Liver (tissue), 9 donors: ENCODE data around the gene P3H2. TPM values are rescaled to one million over a fixed set of nuclear protein-coding genes. Genes with fewer than 3 reads are reported as not detected.

Experiments
- DNase-seq: peaks from one replicate; pipeline ENCODE4 v3.0.0-alpha.2; 2017; ENCODE audit warnings: low spot score
- H3K27ac ChIP-seq, 2 donors: one replicate each; pipeline ENCODE4 v1.7.0; 2013; ENCODE audit warnings: inconsistent platforms in 2 of 2, low read length in 2 of 2, control low read depth in 1 of 2, low read depth in 1 of 2, mild to moderate bottlenecking in 1 of 2
- H3K27me3 ChIP-seq, 4 donors: one replicate each; pipeline versions ENCODE4 v1.6.1 to v1.7.0; 2013; ENCODE audit warnings: low read length in 3 of 4, inconsistent platforms in 1 of 4, mild to moderate bottlenecking in 1 of 4, moderate library complexity in 1 of 4; ENCODE audit not compliant: control insufficient read depth in 4 of 4, insufficient read depth in 4 of 4
- H3K36me3 ChIP-seq, 4 donors: one replicate each; pipeline versions ENCODE4 v1.6.1 to v1.7.0; 2013; ENCODE audit warnings: low read length in 3 of 4, mild to moderate bottlenecking in 3 of 4, low read depth in 1 of 4, moderate library complexity in 1 of 4; ENCODE audit not compliant: control insufficient read depth in 4 of 4, insufficient read depth in 3 of 4
- H3K4me1 ChIP-seq, 4 donors: one replicate each; pipeline versions ENCODE4 v1.6.1 to v1.7.0; 2013; ENCODE audit warnings: low read length in 3 of 4, mild to moderate bottlenecking in 3 of 4, moderate library complexity in 1 of 4; ENCODE audit not compliant: control insufficient read depth in 4 of 4, insufficient read depth in 4 of 4
- H3K4me3 ChIP-seq, 3 donors: one replicate each; pipeline versions ENCODE4 v1.6.1 to v1.7.0; 2013; ENCODE audit warnings: low read length in 3 of 3, control low read depth in 1 of 3, low read depth in 1 of 3, mild to moderate bottlenecking in 1 of 3
- H3K9ac ChIP-seq, 2 donors: one replicate each; pipeline ENCODE4 v1.7.0; 2013; ENCODE audit warnings: low read length in 2 of 2, mild to moderate bottlenecking in 2 of 2, moderate library complexity in 2 of 2, control low read depth in 1 of 2, low read depth in 1 of 2
- H3K9me3 ChIP-seq, 4 donors: one replicate each; pipeline versions ENCODE4 v1.6.1 to v1.7.0; 2013; ENCODE audit warnings: low read length in 3 of 4; ENCODE audit not compliant: control insufficient read depth in 4 of 4
- ATF3 ChIP-seq: IDR thresholded peaks from 2 replicates; pipeline ENCODE4 v1.6.1; 2016; ENCODE audit warnings: antibody characterized with exemption
- CTCF ChIP-seq: fragments of 150-350 bp; IDR thresholded peaks from 2 replicates; pipeline ENCODE4 v1.5.1; 2017; ENCODE audit warnings: improper control_type of control experiment, low read depth, low read length; ENCODE audit not compliant: missing input control
- FOXA1 ChIP-seq: IDR thresholded peaks from 2 replicates; pipeline ENCODE4 v1.6.1; 2016; ENCODE audit warnings: antibody characterized with exemption
- FOXA2 ChIP-seq: IDR thresholded peaks from 2 replicates; pipeline ENCODE4 v1.6.1; 2016; ENCODE audit warnings: antibody characterized with exemption
- GABPA ChIP-seq, 2 donors: IDR thresholded peaks in 1 of 2; conservative IDR thresholded peaks in 1 of 2; 2 replicates each; pipeline ENCODE4 v1.6.1; 2016; ENCODE audit warnings: antibody characterized with exemption in 2 of 2, mild to moderate bottlenecking in 1 of 2, moderate library complexity in 1 of 2
- HNF4A ChIP-seq, 2 donors: conservative IDR thresholded peaks; 2 replicates each; pipeline ENCODE4 v1.6.1; 2016; ENCODE audit warnings: antibody characterized with exemption in 2 of 2, mild to moderate bottlenecking in 2 of 2
- HNF4G ChIP-seq: IDR thresholded peaks from 2 replicates; pipeline ENCODE4 v1.6.1; 2016; ENCODE audit warnings: antibody characterized with exemption
- NR2F2 ChIP-seq: IDR thresholded peaks from 2 replicates; pipeline ENCODE4 v1.6.1; 2016; ENCODE audit warnings: antibody characterized with exemption
- RAD21 ChIP-seq, 2 donors: IDR thresholded peaks; 2 replicates each; pipeline ENCODE4 v1.6.1; 2016; ENCODE audit warnings: antibody characterized with exemption in 2 of 2, mild to moderate bottlenecking in 2 of 2
- RXRA ChIP-seq, 2 donors: IDR thresholded peaks; 2 replicates each; pipeline ENCODE4 v1.6.1; 2017 to 2018; ENCODE audit warnings: antibody characterized with exemption in 2 of 2, mild to moderate bottlenecking in 1 of 2
- SP1 ChIP-seq: IDR thresholded peaks from 2 replicates; pipeline ENCODE4 v1.6.1; 2018; ENCODE audit warnings: antibody characterized with exemption, mild to moderate bottlenecking
- TAF1 ChIP-seq: conservative IDR thresholded peaks from 2 replicates; pipeline ENCODE4 v1.6.1; 2016; ENCODE audit warnings: antibody characterized with exemption, mild to moderate bottlenecking
- YY1 ChIP-seq: IDR thresholded peaks from 2 replicates; pipeline ENCODE4 v1.6.1; 2016; ENCODE audit warnings: antibody characterized with exemption, mild to moderate bottlenecking
- ZBTB33 ChIP-seq: IDR thresholded peaks from 2 replicates; pipeline ENCODE4 v1.6.1; 2016; ENCODE audit warnings: antibody characterized with exemption
- WGBS: extraction: QIAGEN DNeasy Blood & Tissue Kit; methylation state at CpG from one replicate; pipeline ENCODE4 v1.1.7; 2013; 5-methylcytosine and 5-hydroxymethylcytosine counted together
- polyA plus RNA-seq, 2 donors: library from polyadenylated mRNA; stranded (reverse) in 1 of 2; unstranded in 1 of 2; fragments of 200-250 nt in 1 of 2; fragments of >200 nt in 1 of 2; fragmentation: Nextera tagmentation in 1 of 2; extraction: Ambion mirVana in 1 of 2; gene quantifications; one replicate each; pipeline versions ENCODE4 v1.2.1 to v1.2.3, GENCODE V29; 2013 to 2015
- total RNA-seq, 2 donors: library from RNA; depleted of rRNA; stranded (reverse); fragments of >200 nt; gene quantifications; one replicate each; pipeline ENCODE4 v1.2.3, GENCODE V29; 2014
- TF ChIP-seq, protein P1 (sequence below): IDR thresholded peaks from 2 replicates; pipeline ENCODE4 v1.6.1; 2016; ENCODE audit warnings: antibody characterized with exemption, mild to moderate bottlenecking
- donor health status: healthy.
- donor health status: healthy.
- donor health status: healthy.
- donor health status: healthy.
- donor health status: healthy.

The P3H2 gene
- total and polyA plus RNA-seq, 4 donors, result 1.9 to 6.9 (median 4.1) TPM

GRCh38 chr3:190042558-190042957 lies 78.1 kb downstream of the P3H2 start (continued):
- TF ChIP-seq CTCF (no peak), ATF3 (no peak), NR2F2 (no peak), HNF4G (no peak), RXRA (IDR thresholded peaks at IDR 0.05) (no peak), FOXA2 (no peak), TAF1 (no peak)

- no peaks in the 10 kb centered on the region for H3K36me3 ChIP-seq
- H3K27ac ChIP-seq, result no peak overlapping the region
- no peak overlapping the region for H3K9ac ChIP-seq
- H3K9me3 ChIP-seq, result no peaks in the 10 kb centered on the region
- peaks cover 0 to 4% (median 1%) of the 10 kb centered on the region in 4 donors for H3K27me3 ChIP-seq
- no peaks in the 10 kb centered on the region for H3K4me1 ChIP-seq
- no peak for DNase-seq
- WGBS, result 33% methylated on average over 3 of the region's 3 CpGs
- H3K4me3 ChIP-seq, result no peak overlapping the region
- TF ChIP-seq RXRA (IDR thresholded peaks at IDR 0.05) (no peak), FOXA2 (no peak)
These were observed 79.2 kb downstream of the P3H2 start for GRCh38 chr3:190041333-190042041.

- Histone ChIP-seq H3K9me3 (no peaks in the 10 kb centered on the region), H3K4me1 (no peaks in the 10 kb centered on the region), H3K36me3 (no peaks in the 10 kb centered on the region), H3K27ac (no peak overlapping the region), H3K9ac (no peak overlapping the region), H3K27me3 (peaks cover 0 to 4% (median 1%) of the 10 kb centered on the region in 4 donors), H3K4me3 (no peak overlapping the region)
- DNase-seq, result no peak
- 58% methylated on average over 5 of the region's 5 CpGs for WGBS
- no peak for TF ChIP-seq RXRA (IDR thresholded peaks at IDR 0.05)
- no peak for TF ChIP-seq YY1
- no peak for TF ChIP-seq HNF4G
- no peak for TF ChIP-seq FOXA2
- TF ChIP-seq FOXA1, result no peak
- no peak for TF ChIP-seq RAD21 (IDR thresholded peaks at IDR 0.05)
- no peak for TF ChIP-seq GABPA (IDR thresholded peaks at IDR 0.05 in 1 of 2, conservative IDR thresholded peaks at IDR 0.05 in 1 of 2)
- TF ChIP-seq CTCF, result no peak
- TF ChIP-seq, protein P1, sequence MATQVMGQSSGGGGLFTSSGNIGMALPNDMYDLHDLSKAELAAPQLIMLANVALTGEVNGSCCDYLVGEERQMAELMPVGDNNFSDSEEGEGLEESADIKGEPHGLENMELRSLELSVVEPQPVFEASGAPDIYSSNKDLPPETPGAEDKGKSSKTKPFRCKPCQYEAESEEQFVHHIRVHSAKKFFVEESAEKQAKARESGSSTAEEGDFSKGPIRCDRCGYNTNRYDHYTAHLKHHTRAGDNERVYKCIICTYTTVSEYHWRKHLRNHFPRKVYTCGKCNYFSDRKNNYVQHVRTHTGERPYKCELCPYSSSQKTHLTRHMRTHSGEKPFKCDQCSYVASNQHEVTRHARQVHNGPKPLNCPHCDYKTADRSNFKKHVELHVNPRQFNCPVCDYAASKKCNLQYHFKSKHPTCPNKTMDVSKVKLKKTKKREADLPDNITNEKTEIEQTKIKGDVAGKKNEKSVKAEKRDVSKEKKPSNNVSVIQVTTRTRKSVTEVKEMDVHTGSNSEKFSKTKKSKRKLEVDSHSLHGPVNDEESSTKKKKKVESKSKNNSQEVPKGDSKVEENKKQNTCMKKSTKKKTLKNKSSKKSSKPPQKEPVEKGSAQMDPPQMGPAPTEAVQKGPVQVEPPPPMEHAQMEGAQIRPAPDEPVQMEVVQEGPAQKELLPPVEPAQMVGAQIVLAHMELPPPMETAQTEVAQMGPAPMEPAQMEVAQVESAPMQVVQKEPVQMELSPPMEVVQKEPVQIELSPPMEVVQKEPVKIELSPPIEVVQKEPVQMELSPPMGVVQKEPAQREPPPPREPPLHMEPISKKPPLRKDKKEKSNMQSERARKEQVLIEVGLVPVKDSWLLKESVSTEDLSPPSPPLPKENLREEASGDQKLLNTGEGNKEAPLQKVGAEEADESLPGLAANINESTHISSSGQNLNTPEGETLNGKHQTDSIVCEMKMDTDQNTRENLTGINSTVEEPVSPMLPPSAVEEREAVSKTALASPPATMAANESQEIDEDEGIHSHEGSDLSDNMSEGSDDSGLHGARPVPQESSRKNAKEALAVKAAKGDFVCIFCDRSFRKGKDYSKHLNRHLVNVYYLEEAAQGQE, result no peak
- no peak for TF ChIP-seq NR2F2
- no peak for TF ChIP-seq ZBTB33
- no peak for TF ChIP-seq SP1
- TF ChIP-seq HNF4A (conservative IDR thresholded peaks at IDR 0.05), result no peak
These were observed 80.6 kb downstream of the P3H2 start for GRCh38 chr3:190040145-190040544.
